H1 (cell line): ENCODE measurements around the gene VSX1. TPM values are rescaled to one million over a fixed set of nuclear protein-coding genes. Genes with fewer than 3 reads are reported as not detected.

Experiments used
- CTCF ChIA-PET: fragments of 300-600 bp; sonication (Branson Sonifier 250); formaldehyde crosslinking; loops from one replicate; lab custom pipeline; 2021; ENCODE audit not compliant: partially characterized antibody; lab: Charles Lee
- POLR2A ChIA-PET: fragments of 300-600 bp; sonication (Branson Sonifier 250); formaldehyde crosslinking; loops from one replicate; lab custom pipeline; 2021; ENCODE audit warnings: inconsistent platforms; ENCODE audit not compliant: partially characterized antibody; lab: Charles Lee
- DNase-seq, 2 experiments: peaks; one replicate each; pipeline versions ENCODE4 v3.0.0 to v3.0.0-alpha.2; 2010 to 2022; ENCODE audit warnings: low spot score in 2 of 2, low read depth in 1 of 2, mixed read lengths in 1 of 2
- FAIRE-seq: peaks from 2 replicates; lab custom pipeline; 2011; peaks lifted over from hg19 to GRCh38; lab: Jason Lieb, UNC
- H2AFZ ChIP-seq: 2 replicates; pipeline ENCODE4 v1.8.1; 2012; ENCODE audit warnings: low read length, inconsistent platforms
- H2AK5ac ChIP-seq: 2 replicates; pipeline ENCODE4 v1.6.1; 2013; ENCODE audit warnings: low read depth, low read length
- H2BK120ac ChIP-seq: replicated peaks from 2 replicates; pipeline ENCODE3; 2013; ENCODE audit warnings: low read depth, low read length, inconsistent platforms
- H2BK12ac ChIP-seq: 2 replicates; pipeline ENCODE4 v1.6.1; 2013; ENCODE audit warnings: low read depth, low read length
- H2BK15ac ChIP-seq: 2 replicates; pipeline ENCODE4 v1.6.1; 2013; ENCODE audit warnings: low read length
- H2BK20ac ChIP-seq: 2 replicates; pipeline ENCODE4 v1.6.1; 2013; ENCODE audit warnings: low read length
- H2BK5ac ChIP-seq: 2 replicates; pipeline ENCODE4 v1.6.1; 2013; ENCODE audit warnings: low read depth, low read length
- H3K14ac ChIP-seq: 2 replicates; pipeline ENCODE4 v1.6.1; 2013; ENCODE audit warnings: inconsistent platforms; ENCODE audit not compliant: insufficient read length
- H3K18ac ChIP-seq: 2 replicates; pipeline ENCODE4 v1.6.1; 2013; ENCODE audit warnings: low read length; ENCODE audit errors: extremely low read depth
- H3K23ac ChIP-seq: 2 replicates; pipeline ENCODE4 v1.6.1; 2013; ENCODE audit warnings: inconsistent platforms; ENCODE audit not compliant: insufficient read length
- H3K23me2 ChIP-seq: 2 replicates; pipeline ENCODE4 v1.6.1; 2013; ENCODE audit warnings: low read depth, low read length
- H3K27ac ChIP-seq: 2 replicates; pipeline ENCODE4 v1.6.1; 2011; ENCODE audit warnings: low read depth, low read length, inconsistent platforms
- H3K27me3 ChIP-seq, 4 experiments: replicated peaks in 1 of 4; 1 replicate in 1 of 4; 2 replicates in 3 of 4; pipeline versions ENCODE4 v1.6.1 to v1.8.1; 2011 to 2013; ENCODE audit warnings: low read length in 3 of 4, mild to moderate bottlenecking in 3 of 4, inconsistent platforms in 2 of 4, mixed read lengths in 2 of 4, moderate library complexity in 1 of 4; ENCODE audit not compliant: control insufficient read depth in 3 of 4, insufficient read depth in 3 of 4; ENCODE audit errors: extremely low read depth in 1 of 4
- H3K36me3 ChIP-seq, 4 experiments: 2 replicates each; pipeline versions ENCODE4 v1.6.1 to v1.8.1; 2011 to 2013; ENCODE audit warnings: mild to moderate bottlenecking in 4 of 4, low read length in 3 of 4, moderate library complexity in 2 of 4, control low read depth in 1 of 4, inconsistent platforms in 1 of 4; ENCODE audit not compliant: insufficient read depth in 4 of 4, control insufficient read depth in 2 of 4
- H3K4ac ChIP-seq: replicated peaks from 2 replicates; pipeline ENCODE3; 2013; ENCODE audit warnings: low read length, low read depth, mixed read lengths, inconsistent platforms; ENCODE audit not compliant: insufficient read length
- H3K4me1 ChIP-seq, 4 experiments: replicated peaks in 1 of 4; 1 replicate in 1 of 4; 2 replicates in 3 of 4; pipeline versions ENCODE4 v1.6.1 to v1.8.1; 2011 to 2013; ENCODE audit warnings: low read length in 3 of 4, inconsistent platforms in 2 of 4, mixed read lengths in 1 of 4; ENCODE audit not compliant: insufficient read depth in 4 of 4, control insufficient read depth in 3 of 4
- H3K4me2 ChIP-seq, 2 experiments: 2 replicates each; pipeline versions ENCODE4 v1.6.1 to v1.8.1; 2011 to 2013; ENCODE audit warnings: low read depth in 2 of 2, low read length in 2 of 2, control low read depth in 1 of 2, inconsistent platforms in 1 of 2, mild to moderate bottlenecking in 1 of 2; ENCODE audit not compliant: insufficient read depth in 1 of 2
- H3K4me3 ChIP-seq, 4 experiments: fragments of 200-600, 300-600 bp in 1 of 4; sonication (generic), shearing (Covaris generic), sonication (Bioruptor Twin) in 1 of 4; 2 replicates each; pipeline versions ENCODE4 v1.5.1 to v1.8.1; 2011 to 2016; ENCODE audit warnings: low read length in 4 of 4, low read depth in 3 of 4, control low read depth in 2 of 4, inconsistent platforms in 2 of 4, mild to moderate bottlenecking in 2 of 4, mixed read lengths in 1 of 4, moderate library complexity in 1 of 4; ENCODE audit not compliant: insufficient read depth in 2 of 4; ENCODE audit errors: extremely low read depth in 1 of 4
- H3K56ac ChIP-seq: replicated peaks from 2 replicates; pipeline ENCODE3; 2013; ENCODE audit warnings: low read depth, mild to moderate bottlenecking, mixed read lengths, low read length, inconsistent platforms; ENCODE audit not compliant: insufficient read length
- H3K79me1 ChIP-seq: 2 replicates; pipeline ENCODE4 v1.6.1; 2013; ENCODE audit warnings: low read depth, low read length, control low read depth
- H3K79me2 ChIP-seq, 2 experiments: 2 replicates each; pipeline versions ENCODE4 v1.6.1 to v1.8.1; 2012 to 2013; ENCODE audit warnings: low read length in 2 of 2, mild to moderate bottlenecking in 2 of 2, inconsistent platforms in 1 of 2; ENCODE audit not compliant: insufficient read depth in 2 of 2, control insufficient read depth in 1 of 2
- H3K9ac ChIP-seq, 4 experiments: replicated peaks in 1 of 4; 1 replicate in 1 of 4; 2 replicates in 3 of 4; pipeline versions ENCODE4 v1.6.1 to v1.8.1; 2011 to 2013; ENCODE audit warnings: low read depth in 3 of 4, low read length in 3 of 4, control low read depth in 2 of 4, mild to moderate bottlenecking in 2 of 4, moderate library complexity in 2 of 4, inconsistent platforms in 1 of 4; ENCODE audit errors: extremely low read depth in 1 of 4
- H3K9me3 ChIP-seq, 2 experiments: 2 replicates each; pipeline versions ENCODE4 v1.6.1 to v1.8.1; 2012 to 2013; ENCODE audit warnings: mild to moderate bottlenecking in 2 of 2, moderate library complexity in 2 of 2, control low read depth in 1 of 2, inconsistent platforms in 1 of 2, low read depth in 1 of 2, low read length in 1 of 2, mixed read lengths in 1 of 2; ENCODE audit not compliant: insufficient read depth in 2 of 2
- H4K20me1 ChIP-seq, 2 experiments: replicated peaks in 1 of 2; 2 replicates each; pipeline versions ENCODE3 to v1.8.1; 2011 to 2013; ENCODE audit warnings: inconsistent platforms in 2 of 2, low read length in 2 of 2, mild to moderate bottlenecking in 1 of 2; ENCODE audit not compliant: insufficient read depth in 2 of 2, control insufficient read depth in 1 of 2
- H4K5ac ChIP-seq: 2 replicates; pipeline ENCODE4 v1.6.1; 2013; ENCODE audit warnings: low read length, low read depth, mixed read lengths, inconsistent platforms; ENCODE audit not compliant: insufficient read length
- H4K8ac ChIP-seq: 2 replicates; pipeline ENCODE4 v1.8.0; 2013; ENCODE audit warnings: mild to moderate bottlenecking, moderate library complexity, low read length, inconsistent platforms; ENCODE audit not compliant: insufficient read depth; ENCODE audit errors: extremely low read depth
- H4K91ac ChIP-seq: replicated peaks from 2 replicates; pipeline ENCODE3; 2013; ENCODE audit warnings: low read length, mixed read lengths, inconsistent platforms; ENCODE audit not compliant: insufficient read length
- ASH2L ChIP-seq: fragments of 200-600, 300-600 bp; sonication (generic); IDR thresholded peaks from one replicate; pipeline ENCODE4 v1.7.1; 2017; ENCODE audit warnings: low read length
- HDAC6 ChIP-seq: IDR thresholded peaks from one replicate; pipeline ENCODE4 v1.7.1; 2012; ENCODE audit warnings: low read depth, mild to moderate bottlenecking, inconsistent platforms, low read length, moderate library complexity
- KDM1A ChIP-seq: fragments of 200-600, 300-600 bp; sonication (generic); IDR thresholded peaks from 2 replicates; pipeline ENCODE4 v1.7.1; 2016; ENCODE audit warnings: mild to moderate bottlenecking, low read length, borderline replicate concordance
- NRF1 ChIP-seq: IDR thresholded peaks from 2 replicates; pipeline ENCODE4 v1.6.1; 2011; ENCODE audit warnings: mild to moderate bottlenecking, low read depth, low read length, improper control_type of control experiment
- SAP30 ChIP-seq: fragments of 300-600 bp; sonication (generic); IDR thresholded peaks from 2 replicates; pipeline ENCODE4 v1.7.1; 2012; ENCODE audit warnings: low read length, moderate library complexity, mild to moderate bottlenecking, inconsistent platforms; ENCODE audit not compliant: insufficient read depth, insufficient replicate concordance
- SP4 ChIP-seq: IDR thresholded peaks from 2 replicates; pipeline ENCODE4 v1.6.1; 2012; ENCODE audit warnings: low read length, inconsistent platforms
- WGBS, 2 experiments: shearing (Covaris generic) in 1 of 2; methylation state at CpG; one replicate each; pipeline versions ENCODE4 v1.1.6 to v1.1.7; 2013 to 2015; ENCODE audit warnings: low lambda C conversion rate in 2 of 2, mixed read lengths in 2 of 2, inconsistent platforms in 1 of 2, low coverage in 1 of 2, missing lambda C conversion rate in 1 of 2; ENCODE audit not compliant: insufficient replicate concordance in 2 of 2, insufficient coverage in 1 of 2, insufficient read length in 1 of 2; ENCODE audit errors: extremely low coverage in 1 of 2, missing lambda C conversion rate in 1 of 2; 5-methylcytosine and 5-hydroxymethylcytosine counted together
- polyA plus RNA-seq, 7 experiments: library from polyadenylated mRNA; depleted of rRNA in 3 of 7; stranded (reverse) in 5 of 7; unstranded in 2 of 7; fragments of >200 nt in 5 of 7; fragments of 200-250 nt in 2 of 7; gene quantifications; 1 replicate in 5 of 7; 2 replicates in 1 of 7; 4 replicates in 1 of 7; pipeline versions ENCODE4 v1.2.1 to v1.2.3, GENCODE V29; 2011 to 2013; ENCODE audit warnings: missing spikeins in 2 of 7, mixed read lengths in 2 of 7
- total RNA-seq: library from RNA; stranded (reverse); fragmentation: NEBNext Ultra II Directional; extraction: Animal tissue kit (Norgen Biotek cat#: 25700); gene quantifications from 2 replicates; pipeline ENCODE4 v1.2.1, GENCODE V29; 2021

Gene VSX1
- total and polyA plus RNA-seq, 2 of the 8 experiments (the other 6 are each of a cell fraction or from before 2014, with no cell fraction given) = 0.14 TPM; not detected in 1

DNA sequence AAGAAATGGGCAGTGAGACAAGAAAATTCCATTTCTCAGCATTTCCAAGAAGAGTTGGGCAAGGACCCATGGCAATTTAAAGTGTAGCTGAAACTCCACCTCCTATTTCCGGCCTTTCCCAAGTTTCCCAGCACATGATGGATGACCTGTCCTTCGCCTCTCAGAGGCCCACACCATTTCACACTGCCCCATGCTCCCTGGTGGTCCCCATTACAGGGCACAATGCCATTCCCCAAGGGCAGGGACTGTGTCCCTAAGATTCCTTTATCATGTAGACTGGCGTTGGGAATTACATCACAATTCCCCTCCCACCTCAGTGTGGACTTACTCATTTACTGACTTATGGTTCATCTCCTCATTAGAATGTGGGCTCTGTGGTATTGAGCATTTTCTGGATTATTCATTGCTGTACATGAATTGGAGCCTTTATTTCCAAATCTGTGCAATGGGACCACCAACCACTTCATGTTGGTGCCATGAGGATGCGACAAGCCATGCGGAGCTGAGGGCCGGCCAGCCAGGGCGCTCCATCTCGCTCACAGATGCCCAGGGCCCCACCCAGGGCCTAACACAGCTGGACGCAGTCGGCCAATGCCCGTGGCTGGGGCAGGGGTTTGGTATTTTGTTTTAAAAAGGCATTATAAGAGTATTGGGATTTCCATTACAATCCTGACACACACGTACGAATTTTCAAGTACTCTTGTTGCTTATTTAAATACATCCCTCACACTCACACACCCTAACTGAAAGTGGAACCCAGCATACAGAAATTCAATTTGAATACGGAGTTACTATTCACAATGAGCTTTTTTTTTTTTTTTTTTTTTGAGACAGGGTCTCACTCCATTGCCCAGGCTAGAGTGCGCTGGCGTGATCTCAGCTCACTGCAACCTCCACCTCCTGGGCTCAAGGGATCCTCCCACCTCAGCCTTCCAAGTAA is 29.4 kb downstream of the VSX1 start:
- no peak overlapping the region for H2BK5ac ChIP-seq
- POLR2A ChIA-PET = interaction anchor here (0.6 to 1.7 kb wide), 4 partner anchors 28 to 455 kb away, joined by 3 to 4 read pairs (median 3); no protein-coding TSS in a partner anchor
- H3K27ac ChIP-seq = no peak overlapping the region
- no peak overlapping the region for H3K4me3 ChIP-seq
- no peaks in the 10 kb centered on the region for H3K79me2 ChIP-seq
- H4K8ac ChIP-seq = no peak overlapping the region
- no peak overlapping the region for H2AFZ ChIP-seq
- H4K20me1 ChIP-seq = no peaks in the 10 kb centered on the region
- no peak overlapping the region for H4K5ac ChIP-seq
- no peak overlapping the region for H2BK12ac ChIP-seq
- no peak overlapping the region for H2BK120ac ChIP-seq
- H3K79me1 ChIP-seq = no peaks in the 10 kb centered on the region
- H3K9me3 ChIP-seq = no peaks in the 10 kb centered on the region
- H4K91ac ChIP-seq = no peak overlapping the region
- no peak overlapping the region for H3K23ac ChIP-seq
- H3K4me2 ChIP-seq = no peak overlapping the region; a peak in 1 of 4 replicates
- no peak for FAIRE-seq
- H3K36me3 ChIP-seq = no peaks in the 10 kb centered on the region
- CTCF ChIA-PET = interaction anchor here (0.7 to 0.9 kb wide), 3 partner anchors 39 to 126 kb away, joined by 3 read pairs; no protein-coding TSS in a partner anchor
- H3K23me2 ChIP-seq = peaks cover 6% of the 10 kb centered on the region; the same call in 1 of the 2 replicates
- no peak overlapping the region for H3K9ac ChIP-seq
- no peak overlapping the region for H2BK20ac ChIP-seq
- no peak overlapping the region for H3K56ac ChIP-seq
- no peak overlapping the region for H2BK15ac ChIP-seq
- peaks cover 7 to 26% (median 21%) of the 10 kb centered on the region in 4 experiments for H3K27me3 ChIP-seq
- H3K18ac ChIP-seq = no peak overlapping the region
- no peak overlapping the region for H3K4ac ChIP-seq
- H3K14ac ChIP-seq = no peak overlapping the region
- WGBS, 2 experiments = 90% methylated on average over 16 of the region's 16 CpGs; no CpG with 5 or more reads in 1 of the 2 experiments
- no peak for TF ChIP-seq NRF1
- TF ChIP-seq HDAC6 = no peak
- TF ChIP-seq ASH2L = no peak
- no peak for TF ChIP-seq SP4
- TF ChIP-seq KDM1A = peak; percentile 52; the same call in 1 of the 2 replicates
- no peak for TF ChIP-seq SAP30
- TF ChIP-seq, all 59 proteins: peak for 1
- peaks cover 0 to 5% (median 4%) of the 10 kb centered on the region in 4 experiments; a peak in 5 of 7 replicates for H3K4me1 ChIP-seq
- no peak for DNase-seq
- H2AK5ac ChIP-seq = no peak overlapping the region
